ENCODE data around the gene MYOCOS. TPM values are rescaled to one million over a fixed set of nuclear protein-coding genes. Genes with fewer than 3 reads are reported as not detected.
A peak's percentile ranks its signal among the peaks of the same experiment; 100 is the strongest.
"Not testable (repeated sequence)": the region's sequence is repeated elsewhere in the genome, so short reads cannot be mapped to it uniquely, and the experiment has no call there.

MYOCOS gene
- total RNA-seq, 4 donors from 2014 or later = not detected

GRCh38 chr1:171654201-171654941 is 32.3 kb downstream of the MYOCOS start:
- H3K27ac ChIP-seq = peak overlapping the region; percentile 78 to 96 (median 86)
- H3K36me3 ChIP-seq = no peaks in the 10 kb centered on the region
- peaks cover 16 to 84% (median 38%) of the 10 kb centered on the region in 3 donors for H3K4me1 ChIP-seq
- H3K4me3 ChIP-seq = peak overlapping the region in 1 of 2 donors; percentile 25
- peak; percentile 70 for ATAC-seq
- 2 to 17% methylated on average over 5 to 6 of the region's 8 CpGs for WGBS, 2 donors (ENCODE audit: low coverage in 1 of 2)
- peak; percentile 49 for TF ChIP-seq POLR2AphosphoS5 (IDR thresholded peaks at IDR 0.05)
- TF ChIP-seq POLR2A (IDR thresholded peaks at IDR 0.05) = no peak
- no peaks in the 10 kb centered on the region for H3K9me3 ChIP-seq
- H3K27me3 ChIP-seq = no peaks in the 10 kb centered on the region

GRCh38 chr1:171654942-171655745 is 33.1 kb downstream of the MYOCOS start:
- peak overlapping the region in 1 of 2 donors; percentile 25 for H3K4me3 ChIP-seq
- no peak for TF ChIP-seq POLR2AphosphoS5 (IDR thresholded peaks at IDR 0.05)
- TF ChIP-seq CTCF (IDR thresholded peaks at IDR 0.05) = peak; percentile 18 to 66 (median 48)
- no peak for TF ChIP-seq POLR2A (IDR thresholded peaks at IDR 0.05)
- TF ChIP-seq EP300 (IDR thresholded peaks at IDR 0.05) = no peak
- peaks cover 17 to 83% (median 38%) of the 10 kb centered on the region in 3 donors for H3K4me1 ChIP-seq
- ATAC-seq = peak; percentile 62
- H3K27ac ChIP-seq = peak overlapping the region; percentile 78 to 96 (median 86)
- H3K36me3 ChIP-seq = no peaks in the 10 kb centered on the region
- WGBS, 2 donors (ENCODE audit: low coverage in 1 of 2) = 11 to 19% methylated on average over 7 to 24 of the region's 24 CpGs
- H3K9me3 ChIP-seq = no peaks in the 10 kb centered on the region
- H3K27me3 ChIP-seq = no peaks in the 10 kb centered on the region

GRCh38 chr1:171655746-171656116 is 33.7 kb downstream of the MYOCOS start:
- Histone ChIP-seq H3K4me3 (peak overlapping the region in 1 of 2 donors; percentile 25), H3K27me3 (no peaks in the 10 kb centered on the region), H3K27ac (peak overlapping the region; percentile 78 to 96 (median 86)), H3K4me1 (peaks cover 18 to 82% (median 38%) of the 10 kb centered on the region in 3 donors), H3K36me3 (no peaks in the 10 kb centered on the region), H3K9me3 (no peaks in the 10 kb centered on the region)
- no peak for ATAC-seq
- no peak for TF ChIP-seq POLR2A (IDR thresholded peaks at IDR 0.05)
- TF ChIP-seq CTCF (IDR thresholded peaks at IDR 0.05) = no peak
- TF ChIP-seq POLR2AphosphoS5 (IDR thresholded peaks at IDR 0.05) = no peak
- 45 to 60% methylated on average over 1 to 2 of the region's 6 CpGs for WGBS, 2 donors (ENCODE audit: low coverage in 1 of 2)

- H3K27me3 ChIP-seq, H3K36me3 ChIP-seq, ATAC-seq, H3K4me3 ChIP-seq, H3K9me3 ChIP-seq: not testable (repeated sequence)
- Histone ChIP-seq H3K4me1 (peaks cover 18 to 78% (median 38%) of the 10 kb centered on the region in 3 donors), H3K27ac (peak overlapping the region; percentile 78 to 96 (median 86))
- 100% methylated on average over 1 of the region's 9 CpGs; no CpG with 5 or more reads in 1 of the 2 donors for WGBS, 2 donors (ENCODE audit: low coverage in 1 of 2)
Measured at GRCh38 chr1:171656206-171656605, 34.2 kb downstream of the MYOCOS start.

- H3K27me3 ChIP-seq = no peaks in the 10 kb centered on the region
- ATAC-seq = no peak
- TF ChIP-seq POLR2A (IDR thresholded peaks at IDR 0.05) = no peak
- TF ChIP-seq CTCF (IDR thresholded peaks at IDR 0.05) = no peak
- TF ChIP-seq EP300 (IDR thresholded peaks at IDR 0.05) = no peak
- no peak for TF ChIP-seq POLR2AphosphoS5 (IDR thresholded peaks at IDR 0.05)
- WGBS, 2 donors (ENCODE audit: low coverage in 1 of 2) = 97 to 100% methylated on average over 1 to 4 of the region's 5 CpGs
- H3K4me1 ChIP-seq = peaks cover 30 to 78% (median 33%) of the 10 kb centered on the region in 3 donors
- peak overlapping the region in 2 of 4 donors; percentile 84 to 87 for H3K27ac ChIP-seq
- H3K9me3 ChIP-seq = no peaks in the 10 kb centered on the region
- no peaks in the 10 kb centered on the region for H3K36me3 ChIP-seq
- H3K4me3 ChIP-seq = no peak overlapping the region
Measured at GRCh38 chr1:171661076-171661650, 39.1 kb downstream of the MYOCOS start.
